Skeletal muscle cell (primary cell): ENCODE results near the gene YAP1.
A peak's percentile ranks its signal among the peaks of the same experiment; 100 is the strongest.
"Not testable (repeated sequence)": the region's sequence is repeated elsewhere in the genome, so short reads cannot be mapped to it uniquely, and the experiment has no call there.

Source experiments
- DNase-seq: peaks from one replicate; pipeline ENCODE4 v3.0.0-alpha.2; 2010; ENCODE audit warnings: low read depth
- H3K4me3 ChIP-seq: 2 replicates; pipeline ENCODE4 v1.5.1; 2011; ENCODE audit warnings: low read depth, mild to moderate bottlenecking, control low read depth, low read length, moderate library complexity

The YAP1 gene

GRCh38 chr11:102192349-102193066 is 82.3 kb downstream of the YAP1 start:
- DNase-seq, result no peak
- no peak overlapping the region for H3K4me3 ChIP-seq

- H3K4me3 ChIP-seq, result no peak overlapping the region
- DNase-seq, result no peak
Observed at GRCh38 chr11:102194257-102194656, 84.0 kb downstream of the YAP1 start.

GRCh38 chr11:102194990-102195389 is 84.7 kb downstream of the YAP1 start:
- H3K4me3 ChIP-seq, result no peak overlapping the region
- no peak for DNase-seq

DNA sequence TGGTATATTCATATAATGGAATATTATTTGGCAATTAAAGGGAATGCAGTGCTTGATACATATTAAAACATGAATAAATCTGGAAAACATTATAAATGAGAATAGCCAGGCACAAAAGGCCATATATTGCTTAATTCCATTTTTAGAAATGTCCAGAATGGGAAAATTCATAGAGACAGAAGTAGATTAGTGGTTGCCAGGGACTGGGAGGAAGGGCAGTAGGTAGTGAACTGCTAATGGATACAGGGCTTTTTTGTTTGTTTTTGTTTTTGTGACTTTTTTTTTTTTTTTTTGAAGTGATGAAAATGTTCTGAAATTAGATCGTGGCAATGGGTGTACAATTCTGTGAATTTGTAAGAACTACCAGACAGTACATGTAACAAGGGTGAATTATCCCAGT is 86.1 kb downstream of the YAP1 start:
- no peak for DNase-seq
- no peak overlapping the region for H3K4me3 ChIP-seq

- DNase-seq, result no peak
Observed at GRCh38 chr11:102196816-102197215, 86.6 kb downstream of the YAP1 start.

DNA sequence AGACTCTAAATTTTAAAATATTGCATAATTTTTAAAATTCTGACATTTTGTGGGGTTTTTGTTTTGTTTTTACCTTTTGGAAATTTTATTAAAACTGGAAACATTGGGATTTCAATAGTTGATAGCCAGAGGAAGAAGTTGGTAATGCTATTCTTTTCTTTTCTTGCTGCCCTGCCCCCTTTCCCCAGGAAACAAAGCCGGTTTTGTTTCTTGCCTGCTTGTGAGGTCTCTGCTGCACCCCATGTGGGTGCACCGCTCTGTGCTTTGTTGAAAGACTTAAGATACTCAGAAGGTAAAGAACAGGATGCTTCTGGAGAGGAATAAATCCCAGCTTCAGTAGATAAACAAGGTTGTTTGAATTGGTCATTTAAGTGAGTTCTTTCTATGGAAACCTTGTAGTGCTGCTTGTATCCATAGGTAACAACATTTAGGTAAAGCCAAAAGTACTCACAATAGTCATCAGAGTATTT is 87.5 kb downstream of the YAP1 start:
- no peak for DNase-seq

More at GRCh38 chr11:102196816-102197215, 86.6 kb downstream of the YAP1 start:
- no peak overlapping the region for H3K4me3 ChIP-seq

DNA sequence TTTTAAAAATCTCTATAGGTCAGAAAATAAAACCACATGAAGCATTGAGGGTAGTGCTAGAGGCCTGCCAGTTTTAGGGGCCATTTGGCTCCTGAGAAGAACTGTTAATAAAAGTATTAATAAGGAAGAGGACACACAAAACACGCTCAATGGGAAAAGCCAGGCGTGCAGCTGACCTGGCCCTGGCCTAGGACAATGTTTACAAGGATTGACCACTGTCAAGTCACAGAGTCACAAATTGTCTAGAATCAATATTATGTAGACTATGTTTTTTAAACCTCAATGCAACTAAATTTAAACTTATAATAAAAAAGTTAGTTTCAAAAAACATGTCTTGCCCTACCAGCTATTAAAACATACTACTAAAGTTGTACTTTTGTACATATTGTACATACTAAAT is 89.4 kb downstream of the YAP1 start:
- no peak overlapping the region for H3K4me3 ChIP-seq
- no peak for DNase-seq

More for the DNA sequence above, 87.5 kb downstream of the YAP1 start:
- no peak overlapping the region for H3K4me3 ChIP-seq

DNA sequence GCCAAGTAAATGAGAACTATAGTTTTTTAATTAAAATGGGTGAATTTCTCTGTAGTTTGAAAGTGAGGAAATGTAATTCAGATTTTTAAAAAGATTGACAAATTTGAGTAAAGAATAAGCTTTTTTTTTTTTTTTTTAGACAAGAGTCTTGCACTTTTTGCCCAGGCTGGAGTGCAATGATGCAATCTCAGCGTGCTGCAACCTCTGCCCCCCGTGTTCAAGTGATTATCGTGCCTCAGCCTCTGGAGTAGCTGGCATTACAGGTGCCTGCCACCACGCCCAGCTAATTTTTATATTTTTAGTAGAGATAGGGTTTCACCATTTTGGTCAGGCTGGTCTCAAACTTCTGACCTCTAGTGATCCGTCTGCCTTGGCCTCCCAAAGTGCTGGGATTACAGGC is 90.1 kb downstream of the YAP1 start:
- DNase-seq, H3K4me3 ChIP-seq: not testable (repeated sequence)

DNA sequence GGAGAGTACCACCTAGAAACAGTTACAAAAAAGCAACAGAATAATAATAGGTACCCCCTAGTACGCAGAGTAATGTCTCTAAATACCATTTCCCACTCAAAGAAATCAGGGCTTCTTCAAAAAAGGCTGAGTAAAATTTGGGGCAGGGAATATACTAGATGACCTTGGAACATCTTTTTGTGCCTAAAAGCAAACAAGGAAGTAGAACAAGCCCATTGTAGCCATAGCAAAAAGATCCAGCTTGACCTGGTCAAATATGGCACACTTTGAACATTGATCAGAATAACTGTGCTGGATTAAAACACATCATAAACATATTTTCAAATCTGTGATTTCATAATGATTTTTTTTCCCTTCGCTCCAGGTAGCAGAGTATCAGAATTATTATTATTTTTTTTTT is 91.5 kb downstream of the YAP1 start:
- DNase-seq, result no peak
- H3K4me3 ChIP-seq, result no peak overlapping the region

GRCh38 chr11:102202972-102203371 is 92.7 kb downstream of the YAP1 start:
- H3K4me3 ChIP-seq, result no peak overlapping the region
- no peak for DNase-seq

- DNase-seq, result no peak
- H3K4me3 ChIP-seq, result no peak overlapping the region
Observed at GRCh38 chr11:102204174-102204573, 93.9 kb downstream of the YAP1 start.

DNA sequence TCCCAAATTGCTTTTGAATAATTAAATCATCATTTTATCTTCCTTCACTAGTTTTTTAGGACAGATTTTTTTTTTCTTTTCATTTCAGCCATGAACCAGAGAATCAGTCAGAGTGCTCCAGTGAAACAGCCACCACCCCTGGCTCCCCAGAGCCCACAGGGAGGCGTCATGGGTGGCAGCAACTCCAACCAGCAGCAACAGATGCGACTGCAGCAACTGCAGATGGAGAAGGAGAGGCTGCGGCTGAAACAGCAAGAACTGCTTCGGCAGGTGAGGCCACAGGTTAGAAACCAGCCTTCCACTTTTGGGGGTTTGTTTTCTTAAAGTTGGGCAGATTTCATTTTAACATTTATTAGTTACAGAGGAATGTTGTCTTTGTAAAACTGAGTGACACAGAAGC is 95.6 kb downstream of the YAP1 start:
- no peak overlapping the region for H3K4me3 ChIP-seq
- DNase-seq, result no peak

DNA sequence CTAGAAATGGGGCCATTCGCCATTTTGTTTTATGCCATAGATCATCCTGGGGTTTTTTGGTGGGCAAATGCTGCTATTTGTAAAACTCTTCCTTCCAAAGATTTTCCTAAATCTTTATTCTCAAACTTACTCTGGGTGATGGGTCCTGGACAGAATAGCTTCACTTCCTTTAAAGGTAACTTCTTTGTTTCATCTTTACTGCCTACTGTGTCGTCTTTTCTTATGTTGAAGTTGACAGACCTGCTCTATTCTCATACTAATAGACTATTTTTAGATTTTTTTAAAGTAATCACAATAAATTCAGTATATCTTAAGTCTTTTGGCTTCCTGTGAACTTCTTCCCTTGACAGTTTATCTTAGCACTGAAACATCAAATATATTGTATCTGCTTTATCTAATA is 98.6 kb downstream of the YAP1 start:
- no peak for DNase-seq
- H3K4me3 ChIP-seq, result no peak overlapping the region

- no peak for DNase-seq
- H3K4me3 ChIP-seq, result no peak overlapping the region
Observed at GRCh38 chr11:102214623-102215022, 104.4 kb downstream of the YAP1 start.

GRCh38 chr11:102216433-102217075 is 106.3 kb downstream of the YAP1 start:
- no peak overlapping the region for H3K4me3 ChIP-seq
- DNase-seq, result no peak

GRCh38 chr11:102220728-102221467 is 110.7 kb downstream of the YAP1 start:
- no peak for DNase-seq
- H3K4me3 ChIP-seq, result no peak overlapping the region

- H3K4me3 ChIP-seq, result no peak overlapping the region
- no peak for DNase-seq
Observed at GRCh38 chr11:102223859-102224258, 113.6 kb downstream of the YAP1 start.

GRCh38 chr11:102225689-102226568 is 115.7 kb downstream of the YAP1 start:
- no peak overlapping the region for H3K4me3 ChIP-seq
- DNase-seq, result peak; percentile 90

DNA sequence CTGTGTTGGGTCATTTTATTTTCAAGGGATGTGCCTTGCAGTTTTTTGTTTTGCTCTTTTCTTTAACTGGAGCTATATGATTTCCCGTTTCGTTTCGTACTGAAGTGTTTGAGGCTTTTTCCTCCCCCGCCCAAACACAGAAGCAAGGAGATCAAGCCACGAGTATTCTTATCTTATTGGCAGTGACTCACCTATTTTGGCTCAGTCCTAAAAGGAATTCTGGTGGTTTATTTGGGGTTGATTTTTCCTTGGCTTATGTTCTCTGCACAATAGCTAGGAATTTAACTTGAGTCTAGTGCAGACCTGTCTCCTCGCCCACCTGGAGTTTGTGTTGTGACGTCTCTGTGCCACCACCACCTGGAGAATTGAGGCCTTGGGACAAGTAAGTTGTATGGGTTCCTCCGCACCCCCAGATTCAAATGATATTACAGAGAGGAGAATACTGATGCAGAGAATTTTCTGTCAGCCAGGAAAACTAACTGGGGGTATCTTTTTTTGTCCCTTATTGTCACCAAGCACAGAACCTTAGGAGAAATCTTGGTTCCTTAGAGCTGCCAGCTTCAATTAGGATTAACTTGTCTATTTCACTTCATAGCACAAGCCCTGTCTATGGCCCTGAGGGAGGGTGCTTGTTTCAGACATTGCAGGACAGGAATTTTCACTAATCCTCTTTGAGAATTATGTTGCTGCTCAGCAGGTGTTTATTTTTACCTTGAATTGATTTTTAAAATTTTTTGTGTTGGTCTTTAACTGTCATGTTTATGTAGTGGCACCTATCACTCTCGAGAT is 116.6 kb downstream of the YAP1 start:
- no peak for DNase-seq
- no peak overlapping the region for H3K4me3 ChIP-seq
